Right renal pelvis (tissue), 4 donors: ENCODE measurements around the gene ETV7. TPM values are rescaled to one million over a fixed set of nuclear protein-coding genes. Genes with fewer than 3 reads are reported as not detected.

Experiments
- DNase-seq, 4 donors: peaks; one replicate each; pipeline ENCODE4 v3.0.0-alpha.2; 2013; ENCODE audit warnings: low read depth in 4 of 4, low spot score in 3 of 4, missing footprints in 1 of 4
- polyA plus RNA-seq, 4 donors: library from polyadenylated mRNA; unstranded; fragments of 120-200 nt; gene quantifications; one replicate each; pipeline ENCODE4 v1.2.1, GENCODE V29; 2013; ENCODE audit not compliant: insufficient read length in 4 of 4

ETV7 gene
- polyA plus RNA-seq, 4 donors = 0.10 to 0.16 (median 0.11) TPM; not detected in 1

GRCh38 chr6:36327226-36327918, 60.1 kb downstream of the ETV7 start:
- no peak for DNase-seq

GRCh38 chr6:36326356-36326995, 61.0 kb downstream of the ETV7 start:
- DNase-seq = peak in 2 of 4 donors; percentile 43 to 47

DNA sequence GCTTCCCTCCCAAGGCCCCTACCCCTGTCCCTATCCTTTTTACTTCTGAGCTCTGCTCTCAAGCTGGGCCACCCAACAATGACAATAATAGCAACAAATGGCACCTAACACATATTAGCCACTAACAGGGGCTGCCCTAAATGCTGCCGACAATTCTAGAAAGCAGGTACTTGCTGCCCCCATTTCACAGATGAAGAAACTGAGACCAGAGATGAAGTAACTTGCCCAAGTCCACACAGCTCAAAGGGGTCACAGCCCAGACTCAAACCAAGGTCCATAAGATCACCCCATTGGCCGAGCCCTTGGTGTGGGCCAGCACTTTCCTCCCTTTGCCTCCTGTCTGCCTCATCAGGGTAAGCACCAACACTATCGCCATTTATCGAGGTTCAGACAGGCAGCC, 62.8 kb downstream of the ETV7 start:
- DNase-seq = no peak

DNA sequence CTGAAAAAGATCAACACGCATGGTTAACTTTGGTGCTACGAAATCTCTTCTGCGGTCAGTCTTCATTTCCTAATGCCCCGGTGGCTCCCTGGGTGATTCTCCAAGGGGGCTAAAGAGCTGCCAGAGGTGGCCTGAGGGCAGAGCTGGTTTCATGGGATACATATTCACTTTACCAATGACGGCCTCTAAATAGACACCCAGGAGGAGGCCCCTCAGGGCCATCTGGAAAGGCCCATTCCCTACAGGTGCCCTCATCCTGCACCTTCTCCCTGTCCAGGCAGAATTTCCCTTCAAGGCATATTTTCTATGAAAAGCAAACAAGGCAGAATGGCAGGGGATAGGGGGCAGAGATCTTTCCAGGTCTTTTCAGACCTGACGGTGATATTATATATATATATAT, 63.3 kb downstream of the ETV7 start:
- DNase-seq = no peak

DNA sequence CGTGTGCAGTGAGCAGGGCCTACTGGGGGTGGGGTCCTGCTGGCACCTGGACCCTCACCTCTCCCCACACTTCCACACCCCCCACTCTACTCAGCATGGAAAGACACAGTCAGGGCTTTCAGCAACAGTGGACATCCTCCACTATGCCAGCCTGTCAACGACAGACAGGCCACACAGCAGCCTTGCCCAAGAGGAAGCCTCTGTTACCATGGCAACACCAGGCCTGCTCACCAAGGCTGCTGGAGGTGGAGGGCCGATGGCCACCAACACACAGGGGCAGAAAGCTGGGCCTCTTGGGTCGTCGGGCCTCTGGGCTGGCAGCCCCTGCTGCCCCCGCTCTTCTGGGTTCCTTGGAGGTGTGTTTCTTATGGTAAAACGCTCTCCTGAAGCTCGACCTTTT, 64.4 kb downstream of the ETV7 start:
- DNase-seq = no peak

- no peak for DNase-seq
Measured at GRCh38 chr6:36322591-36322990, 64.9 kb downstream of the ETV7 start.

GRCh38 chr6:36320475-36320874, 67.0 kb downstream of the ETV7 start:
- DNase-seq = no peak

DNA sequence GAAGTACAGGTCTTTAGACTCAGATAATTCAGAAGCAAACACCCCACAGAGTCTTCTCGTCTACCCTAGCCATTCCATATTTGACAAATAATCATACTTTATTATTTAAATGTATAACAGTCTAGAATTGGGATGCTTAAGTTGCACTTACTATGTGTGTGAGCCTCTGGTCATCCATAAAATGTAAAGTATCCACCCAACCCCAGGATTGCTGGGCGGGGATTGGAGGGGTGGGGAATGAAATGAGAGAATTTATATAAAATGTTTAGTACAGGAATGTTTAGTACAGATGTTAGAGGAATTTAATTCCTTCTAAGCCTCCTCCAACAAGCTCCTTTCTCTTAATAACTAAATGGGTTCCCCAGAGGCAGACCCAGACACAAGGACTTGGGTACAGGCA, 67.6 kb downstream of the ETV7 start:
- no peak for DNase-seq

DNA sequence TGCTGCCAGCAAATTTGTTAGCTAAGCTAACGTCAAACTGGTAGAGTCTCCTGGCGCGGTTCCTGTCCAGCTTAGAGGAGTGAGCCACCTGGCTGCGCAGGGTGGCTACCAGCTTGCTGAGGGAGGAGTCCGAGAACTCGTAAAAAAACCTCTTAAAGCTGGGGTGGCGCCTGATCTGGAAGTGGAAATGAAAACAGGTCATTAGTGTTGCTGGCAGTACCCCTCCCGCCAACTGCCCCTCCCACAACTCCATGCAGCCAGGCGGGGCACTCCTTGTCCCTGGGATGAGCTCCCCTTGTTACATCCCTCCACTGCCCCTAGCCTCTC, 68.1 kb downstream of the ETV7 start:
- no peak for DNase-seq

DNA sequence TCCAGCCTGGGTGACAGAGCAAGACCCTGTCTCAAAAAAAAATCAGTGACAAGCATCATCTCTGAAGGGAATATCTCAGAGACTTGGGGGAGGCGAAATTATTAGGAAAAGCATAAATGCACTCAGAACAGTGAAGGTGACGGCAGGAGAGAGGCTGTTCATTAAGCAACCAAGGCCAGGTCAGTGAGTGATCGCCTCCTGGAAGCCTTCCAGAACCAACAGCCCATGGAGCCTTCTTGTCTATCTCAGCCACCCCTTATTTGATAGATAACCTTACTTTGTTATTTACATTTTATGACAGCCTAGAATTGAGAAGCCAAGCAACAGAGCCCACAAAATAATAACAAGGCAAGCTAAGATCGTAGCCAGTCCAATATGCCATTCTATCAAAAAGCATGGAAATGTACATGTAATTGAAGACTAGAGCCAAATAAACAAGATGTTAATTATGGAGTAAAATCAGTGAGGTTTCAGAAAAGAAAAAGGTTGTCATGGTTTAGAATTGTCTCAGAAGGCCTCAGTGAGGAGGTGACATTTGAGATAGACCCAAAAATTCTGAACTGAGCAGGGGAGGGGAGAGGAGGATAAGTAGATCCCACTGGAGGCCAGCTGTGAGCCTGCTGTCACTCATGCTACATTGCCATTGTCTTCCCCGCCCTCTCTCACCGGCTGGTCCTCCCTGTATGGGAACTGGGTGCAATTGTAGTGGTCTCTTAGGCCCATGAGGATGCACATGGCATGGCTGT, 68.6 kb downstream of the ETV7 start:
- DNase-seq = no peak

DNA sequence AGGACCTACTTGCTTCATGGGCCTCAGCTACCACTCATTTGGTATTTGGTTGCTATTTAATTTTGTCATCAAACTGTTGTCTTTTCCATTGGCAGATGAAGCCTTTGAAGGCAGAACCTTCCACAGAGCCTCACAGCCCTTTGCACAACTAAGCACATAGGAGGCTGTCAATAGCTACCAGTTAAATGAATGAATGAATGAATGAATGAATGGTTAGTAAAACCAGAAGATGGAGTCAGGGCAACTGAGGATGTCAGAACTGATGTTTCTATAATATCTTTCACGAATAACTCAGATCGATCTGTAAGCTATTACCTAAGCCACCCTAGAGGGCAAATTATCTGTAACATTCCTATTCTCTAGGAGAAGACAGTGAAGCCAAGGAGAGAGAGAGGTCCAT, 69.8 kb downstream of the ETV7 start:
- DNase-seq = no peak

Other genes starting within 250 kb of the ETV7 start
- 10 to 100 TPM; 45.1 to 55.7 (median 52.9) TPM for gene BRPF3, start 190.9 kb downstream of the ETV7 start, polyA plus RNA-seq
- 1 to 10 TPM; 2.2 to 2.8 (median 2.6) TPM for gene PNPLA1, start 117.6 kb downstream of the ETV7 start, polyA plus RNA-seq
- gene BNIP5, start 50.8 kb downstream of the ETV7 start, polyA plus RNA-seq = under 1 TPM; 0.07 to 0.33 (median 0.22) TPM
- gene PXT1, start 55.2 kb upstream of the ETV7 start, polyA plus RNA-seq = under 1 TPM in 2 of 4 donors, not detected in 2; 0.05 to 0.11 TPM
- gene KCTD20, start 55.3 kb upstream of the ETV7 start, polyA plus RNA-seq = 10 to 100 TPM; 49.4 to 54.5 (median 51.9) TPM
- gene STK38, start 159.8 kb upstream of the ETV7 start, polyA plus RNA-seq = 10 to 100 TPM; 48.1 to 63.5 (median 50.9) TPM
- gene SRSF3, start 206.7 kb upstream of the ETV7 start, polyA plus RNA-seq = 100 to 1,000 TPM; 583 to 634 (median 599) TPM